HG03378 (cell line): ENCODE measurements around the gene CHSY1.
"Not testable (repeated sequence)": the region's sequence is repeated elsewhere in the genome, so short reads cannot be mapped to it uniquely, and the experiment has no call there.

Experiments used
- ATAC-seq: cut with Tn5 transposase; IDR thresholded peaks from one replicate; pipeline ENCODE4 v1.9.1; 2021; ENCODE audit warnings: mild to moderate bottlenecking, moderate library complexity; ENCODE audit not compliant: unreplicated experiment

Gene CHSY1

GRCh38 chr15:101138086-101138660 is 113.7 kb downstream of the CHSY1 start:
- ATAC-seq = no peak

DNA sequence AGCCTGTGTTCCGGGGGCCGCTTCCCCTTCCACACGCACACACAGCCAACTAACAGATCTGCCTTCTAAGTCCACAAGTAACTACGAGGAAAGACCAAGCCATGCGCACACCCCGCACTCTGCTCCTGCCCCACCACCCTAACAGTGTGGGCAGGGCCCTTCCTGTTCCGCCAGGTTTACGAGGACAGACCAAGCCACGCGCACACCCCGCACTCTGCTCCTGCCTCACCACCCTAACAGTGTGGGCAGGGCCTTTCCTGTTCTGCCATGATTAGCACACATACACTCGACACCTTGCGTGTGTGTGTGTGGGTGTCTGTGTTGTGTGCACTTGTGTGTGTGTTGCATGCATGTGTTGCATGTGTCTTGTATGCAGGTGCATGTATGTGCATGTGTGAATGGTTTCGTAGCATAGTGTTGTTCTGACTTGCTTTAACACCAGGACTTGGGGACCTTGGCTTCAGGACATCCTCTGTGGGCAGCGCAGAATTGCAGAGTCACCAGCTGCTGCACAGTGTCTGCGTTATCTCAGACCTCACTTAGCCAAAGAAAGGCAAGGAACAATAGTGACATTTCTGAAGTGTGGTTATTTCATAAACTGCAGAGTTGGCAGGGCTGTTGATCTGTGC is 114.4 kb downstream of the CHSY1 start:
- ATAC-seq = no peak

DNA sequence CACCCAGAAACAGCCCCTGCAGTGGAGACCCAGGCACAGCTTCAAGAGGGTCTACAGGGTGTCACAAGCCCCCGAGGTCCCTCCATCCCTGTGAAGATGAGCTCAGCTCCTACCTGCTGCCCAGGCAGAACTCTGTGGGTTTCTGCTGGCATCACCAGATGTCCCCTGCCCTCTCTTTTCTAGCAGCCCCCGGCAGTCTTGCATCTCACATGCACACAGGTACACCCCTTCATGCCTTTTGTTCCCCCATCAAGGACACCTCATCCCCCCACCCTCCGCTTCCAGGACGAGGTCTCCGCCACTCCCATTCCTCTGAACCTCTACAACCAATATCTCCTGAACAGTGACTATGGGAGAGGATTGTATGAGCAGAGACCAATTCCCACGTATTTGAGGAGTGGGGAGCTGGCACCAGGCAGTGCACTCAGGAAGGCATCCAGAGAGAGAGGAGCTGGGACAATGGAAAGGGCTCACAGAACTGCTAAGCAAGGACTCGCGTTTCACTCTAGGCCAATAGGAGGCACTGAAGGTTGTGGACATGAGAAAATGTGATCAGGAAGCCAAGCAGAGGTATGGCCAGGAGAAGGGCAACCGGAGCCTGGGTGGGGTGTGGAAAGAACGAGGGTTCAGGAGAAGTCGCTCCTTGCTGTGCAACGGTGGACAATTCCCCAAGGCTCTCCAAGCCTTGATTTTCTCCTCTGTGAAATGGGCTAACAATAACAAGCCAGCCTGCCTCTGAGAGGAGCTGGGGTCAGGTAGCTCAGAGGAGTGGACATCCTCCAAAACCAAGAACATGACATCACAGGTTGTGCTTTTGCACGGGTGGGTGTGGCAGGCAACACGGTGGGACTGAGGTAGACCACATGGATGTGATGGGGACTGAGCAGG is 115.2 kb downstream of the CHSY1 start:
- no peak for ATAC-seq

DNA sequence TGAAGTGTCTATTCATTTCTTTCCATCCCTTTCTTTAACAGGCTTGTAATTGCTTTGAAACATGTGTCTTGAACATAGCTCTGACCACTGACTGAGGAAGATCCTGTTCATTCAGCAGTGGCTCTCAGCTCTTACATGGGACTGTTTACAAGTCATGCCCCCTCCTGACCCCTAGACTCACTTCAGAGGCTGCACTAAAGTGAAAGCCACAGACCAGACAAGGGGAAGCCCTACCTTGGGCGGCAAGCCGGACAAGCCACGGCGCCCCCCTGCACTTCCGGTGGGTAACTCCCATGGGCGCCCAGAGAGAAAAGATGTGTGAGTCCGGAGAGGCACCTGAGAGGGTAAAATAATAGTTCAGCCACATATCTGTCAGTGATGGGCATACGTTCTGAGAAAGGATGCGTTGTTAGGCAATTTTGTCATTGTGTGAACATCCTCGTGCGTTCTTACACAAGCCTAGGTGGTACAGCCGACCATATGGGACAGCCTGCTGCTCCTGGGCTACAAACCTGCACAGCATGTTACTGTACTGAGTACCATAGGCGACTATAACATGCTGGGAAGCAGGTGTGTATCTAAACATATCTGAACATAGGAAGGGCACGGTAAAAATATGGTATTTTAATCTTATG is 116.2 kb downstream of the CHSY1 start:
- peak; percentile 72 for ATAC-seq

DNA sequence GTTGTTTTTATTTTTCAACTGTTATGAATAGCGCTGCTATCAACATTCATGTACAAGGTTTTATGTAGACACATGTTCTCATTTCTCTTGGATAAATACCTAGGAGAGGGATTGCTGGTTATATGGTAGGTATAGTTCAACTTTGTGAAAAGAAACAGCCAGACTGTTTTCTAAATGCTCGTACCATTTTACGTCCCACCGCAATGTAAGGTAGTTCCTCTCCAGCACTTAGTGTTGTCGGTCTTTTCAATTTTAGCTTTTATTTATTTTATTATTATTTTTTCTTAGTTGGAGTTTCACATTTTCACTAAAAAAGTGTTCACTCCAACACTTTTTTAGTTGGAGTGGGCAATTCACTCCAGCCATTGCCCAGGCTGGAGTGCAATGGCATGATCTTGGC is 117.1 kb downstream of the CHSY1 start:
- ATAC-seq = no peak

GRCh38 chr15:101133751-101134261 is 118.0 kb downstream of the CHSY1 start:
- ATAC-seq = no peak

GRCh38 chr15:101133181-101133460 is 118.7 kb downstream of the CHSY1 start:
- ATAC-seq = no peak

DNA sequence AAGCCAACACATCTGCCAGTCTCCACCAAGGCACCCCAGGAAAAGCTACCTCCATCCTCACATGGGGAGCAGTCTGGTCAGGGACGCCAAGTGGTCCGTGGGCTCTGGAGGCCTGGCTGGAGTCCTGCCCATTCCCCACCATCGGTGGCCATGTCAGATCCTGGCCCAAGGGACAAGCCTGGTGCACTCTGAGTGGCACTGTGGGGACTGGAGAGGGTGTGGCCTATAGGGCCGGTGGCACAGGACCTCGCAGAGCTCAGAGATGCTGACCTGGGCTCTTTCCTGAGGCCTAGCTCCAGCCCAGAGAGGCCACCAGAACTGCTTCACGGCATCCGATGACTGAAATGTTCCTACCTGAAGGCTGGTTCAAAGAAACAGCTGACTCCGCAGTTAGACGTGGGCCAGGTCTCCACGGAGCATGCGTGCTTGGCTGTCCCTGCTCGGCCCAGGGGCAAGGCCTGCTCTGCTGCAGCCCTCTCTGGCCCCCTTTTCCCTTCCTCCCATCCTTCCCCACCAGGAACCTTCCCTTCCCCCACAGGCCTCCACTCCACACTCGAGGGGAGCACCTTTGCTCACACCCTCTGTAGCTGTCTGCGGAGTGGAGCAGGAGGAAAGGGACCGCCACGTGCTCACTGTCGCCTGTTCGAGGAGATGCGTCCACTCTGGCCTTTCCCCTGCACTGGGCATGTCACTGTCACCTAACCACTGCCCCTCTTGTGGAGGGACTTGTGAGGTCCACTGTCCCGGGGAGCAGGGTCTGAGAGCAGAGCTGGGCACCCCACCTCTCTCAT is 119.3 kb downstream of the CHSY1 start:
- ATAC-seq = no peak

- ATAC-seq = no peak
Observed at GRCh38 chr15:101131489-101132389, 120.1 kb downstream of the CHSY1 start.

- no peak for ATAC-seq
Observed at GRCh38 chr15:101129851-101130380, 121.9 kb downstream of the CHSY1 start.

DNA sequence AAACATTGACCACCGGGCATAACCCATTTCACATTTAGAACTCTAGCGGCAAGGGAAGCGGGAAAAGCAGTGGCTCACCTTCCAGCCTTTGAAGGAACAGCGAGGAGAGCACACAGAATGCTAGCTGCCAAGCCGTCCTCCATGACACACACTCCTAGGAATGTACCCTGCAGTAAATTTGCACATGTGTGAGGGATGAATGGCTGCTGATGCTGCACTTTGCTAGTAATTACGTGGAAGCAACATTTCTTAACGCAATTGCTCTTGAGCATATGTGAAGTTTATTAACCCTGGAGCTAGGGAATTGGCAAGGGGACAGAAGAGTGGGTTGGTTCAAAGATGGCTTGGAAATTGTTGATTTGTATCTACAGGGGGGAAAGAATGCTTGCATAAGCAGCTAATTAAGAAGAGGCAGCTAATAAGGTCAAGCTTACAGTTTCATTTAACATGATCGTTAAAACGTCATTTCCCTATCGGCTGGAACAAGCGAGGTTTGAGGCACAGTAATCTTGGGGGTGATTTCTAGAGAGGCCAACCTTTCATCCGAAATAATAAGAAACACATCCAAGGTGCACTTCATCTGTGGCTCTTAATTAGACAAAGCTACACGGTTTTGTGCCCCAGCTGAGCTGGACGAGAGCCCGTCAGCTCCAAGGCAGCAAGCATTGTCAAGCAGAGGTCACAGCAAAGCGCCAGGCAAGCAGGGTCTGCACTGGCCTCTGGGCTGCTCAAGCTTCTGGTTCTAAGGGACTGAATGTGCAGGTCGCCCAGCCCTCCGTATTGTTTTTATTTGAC is 123.4 kb downstream of the CHSY1 start:
- ATAC-seq = no peak

DNA sequence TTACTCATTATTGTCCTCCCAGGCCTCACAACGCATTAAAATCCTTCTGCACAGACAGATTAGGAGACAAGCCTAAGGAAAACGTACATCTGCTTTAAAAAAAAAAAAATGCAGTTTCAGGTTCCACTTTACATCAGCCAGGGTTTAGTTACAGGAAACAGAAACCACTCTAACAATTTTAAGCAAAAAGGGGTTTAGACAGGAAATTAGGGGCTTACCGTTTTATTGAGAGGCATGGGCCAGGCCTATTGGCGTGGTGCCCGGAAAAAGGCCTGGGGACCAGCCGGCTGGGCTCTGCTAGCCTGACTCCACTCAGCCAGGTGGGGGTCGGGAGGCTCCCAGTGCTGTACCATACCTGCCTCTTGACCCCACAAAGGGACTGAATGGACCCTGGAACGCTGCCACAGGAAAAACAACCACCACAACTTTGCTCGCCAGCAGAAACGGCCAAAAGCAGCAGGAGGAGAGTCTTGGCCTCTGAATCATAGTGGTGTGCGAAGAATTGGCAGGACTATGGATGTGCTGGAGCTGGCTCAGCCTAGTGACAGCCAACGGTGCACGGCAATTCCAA is 124.3 kb downstream of the CHSY1 start:
- peak; percentile 74 for ATAC-seq

GRCh38 chr15:101126618-101127505 is 125.0 kb downstream of the CHSY1 start:
- ATAC-seq = peak; percentile 42

DNA sequence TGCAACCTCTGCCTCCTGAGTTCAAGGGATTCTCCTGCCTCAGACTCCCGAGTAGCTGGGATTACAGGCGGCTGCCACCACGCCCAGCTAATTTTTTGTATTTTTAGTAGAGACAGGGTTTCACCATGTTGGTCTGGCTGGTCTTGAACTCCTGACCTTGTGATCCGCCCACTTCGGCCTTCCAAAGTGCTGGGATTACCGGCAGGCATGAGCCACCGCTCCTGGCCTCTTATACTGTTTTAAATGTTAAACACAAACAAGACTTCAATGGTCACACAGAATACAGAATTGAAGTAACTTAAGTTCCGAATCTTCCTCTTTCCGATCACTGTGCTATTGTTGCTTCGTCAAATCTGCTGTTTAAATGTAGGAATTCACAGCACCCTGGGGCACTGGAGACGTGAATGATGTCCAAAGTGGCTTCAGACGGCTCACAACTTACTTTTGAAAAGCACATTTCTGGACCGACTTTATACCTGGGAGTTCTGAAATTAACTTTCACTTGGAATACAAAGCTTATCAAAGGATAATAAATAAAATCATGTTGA is 125.9 kb downstream of the CHSY1 start:
- not testable (repeated sequence) for ATAC-seq
